ENCODE measurements around the gene PALD1. TPM values are rescaled to one million over a fixed set of nuclear protein-coding genes. Genes with fewer than 3 reads are reported as not detected.
"Not testable (repeated sequence)": the region's sequence is repeated elsewhere in the genome, so short reads cannot be mapped to it uniquely, and the experiment has no call there.

The PALD1 gene
- polyA plus RNA-seq, 4 donors: 10.5 to 13.3 (median 12.0) TPM

DNA sequence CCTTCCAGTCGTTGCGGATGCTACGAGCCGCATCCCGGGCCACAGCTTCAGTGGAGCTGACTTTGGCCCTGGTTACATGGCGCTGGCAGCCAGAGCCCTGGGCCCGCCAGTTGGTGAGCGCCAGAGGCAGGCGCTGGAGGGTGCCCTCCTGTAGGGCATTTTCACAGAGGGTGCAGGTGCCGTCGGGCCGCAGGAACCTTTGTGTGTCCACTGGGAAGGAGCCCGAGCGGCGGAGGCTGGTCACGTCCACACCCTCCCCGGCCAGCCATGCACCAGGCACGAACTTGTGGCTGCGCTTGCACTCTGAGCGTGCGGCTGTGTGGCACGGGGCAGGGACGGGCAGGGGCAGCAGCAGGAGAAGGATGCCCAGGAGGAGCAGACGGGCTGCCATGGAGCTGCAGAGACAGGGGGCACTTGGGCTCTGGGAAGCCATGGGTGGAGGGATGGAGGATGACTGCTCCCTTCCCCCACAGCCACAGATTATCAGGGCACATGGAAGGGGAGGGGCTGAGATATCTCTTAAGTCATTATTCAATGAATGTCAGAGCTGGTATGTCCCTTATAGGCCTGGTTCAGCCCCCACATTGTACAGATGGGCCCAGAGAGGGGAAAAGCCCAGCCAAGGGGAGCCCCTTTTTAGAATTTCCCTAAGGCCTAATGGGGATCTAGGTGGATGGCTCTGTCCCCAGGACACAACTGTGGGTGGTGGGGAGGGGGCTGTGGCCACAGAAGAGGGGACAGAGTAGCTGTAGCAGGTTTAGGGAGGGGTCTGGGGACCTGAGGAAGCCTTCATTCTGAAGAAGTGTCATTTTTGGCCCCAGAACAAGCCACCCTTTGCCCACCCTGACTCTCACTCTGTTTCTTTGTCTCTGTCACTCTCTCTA lies 122.2 kb downstream of the PALD1 start:
- DNase-seq (ENCODE audit: low read depth in 4 of 4, low spot score in 2 of 4): no peak

DNA sequence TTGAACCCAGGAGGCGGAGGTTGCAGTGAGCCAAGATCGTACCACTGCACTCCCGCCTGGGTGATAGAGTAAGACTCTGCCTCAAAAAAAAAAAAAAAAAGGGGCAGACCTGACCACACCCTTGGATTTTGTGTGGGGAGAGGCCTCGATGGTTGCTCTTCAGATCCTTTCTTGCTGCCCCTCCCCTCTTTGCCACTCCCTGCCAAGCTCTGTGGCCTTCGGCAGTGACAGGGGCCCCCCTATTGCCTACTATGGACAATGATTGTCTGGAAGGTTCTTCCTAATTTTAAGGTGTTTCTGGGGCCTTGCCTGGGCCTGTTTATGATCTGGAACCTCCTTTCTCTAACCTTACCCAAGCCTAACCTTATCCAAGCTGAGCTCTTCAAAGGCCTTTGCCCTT lies 123.2 kb downstream of the PALD1 start:
- no peak for DNase-seq (ENCODE audit: low read depth in 4 of 4, low spot score in 2 of 4)

DNA sequence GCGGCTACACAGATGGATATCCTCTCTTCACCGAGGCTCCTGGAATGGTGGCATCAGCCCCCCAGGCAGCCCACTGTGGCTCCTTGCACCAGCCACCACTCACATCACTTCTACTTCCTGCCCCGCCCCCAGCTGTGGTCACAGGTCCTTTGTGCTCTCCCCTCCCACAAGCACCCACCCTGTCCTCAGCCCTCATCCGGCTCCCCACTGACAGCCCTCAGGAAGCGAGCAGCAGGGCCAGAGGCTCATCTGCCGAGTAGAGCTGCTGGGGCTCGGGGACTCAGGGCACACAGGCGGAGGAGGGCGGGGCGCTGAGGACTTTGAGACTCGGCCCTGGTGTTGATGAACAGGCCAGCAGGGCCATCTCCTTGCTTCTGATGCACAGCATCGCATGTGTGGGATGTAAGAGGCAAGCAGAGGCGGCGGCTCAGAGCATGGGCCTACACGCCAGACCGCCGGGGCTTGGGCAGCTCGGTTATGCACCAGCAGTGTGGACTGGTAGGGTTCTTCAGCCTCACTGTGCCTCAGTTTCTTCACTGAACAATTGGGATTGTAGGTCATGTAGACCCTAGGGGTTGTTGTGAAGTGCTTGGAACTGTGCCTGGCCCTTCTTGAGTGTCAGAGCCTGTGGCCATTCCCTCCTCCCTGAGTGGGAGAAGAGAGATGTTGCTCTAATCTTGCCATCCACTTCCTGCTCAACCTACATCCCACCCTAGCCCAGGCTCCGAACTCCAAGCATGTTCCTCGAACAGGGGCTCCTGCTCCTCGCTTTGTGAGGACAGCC lies 124.3 kb downstream of the PALD1 start, which contains the start of gene PRF1:
Gene PRF1 (minus strand): TSS at position 77 of the 784 bp plus-strand sequence. CDS start 1,839 bp downstream, outside the sequence.
- no peak for DNase-seq (ENCODE audit: low read depth in 4 of 4, low spot score in 2 of 4)

DNA sequence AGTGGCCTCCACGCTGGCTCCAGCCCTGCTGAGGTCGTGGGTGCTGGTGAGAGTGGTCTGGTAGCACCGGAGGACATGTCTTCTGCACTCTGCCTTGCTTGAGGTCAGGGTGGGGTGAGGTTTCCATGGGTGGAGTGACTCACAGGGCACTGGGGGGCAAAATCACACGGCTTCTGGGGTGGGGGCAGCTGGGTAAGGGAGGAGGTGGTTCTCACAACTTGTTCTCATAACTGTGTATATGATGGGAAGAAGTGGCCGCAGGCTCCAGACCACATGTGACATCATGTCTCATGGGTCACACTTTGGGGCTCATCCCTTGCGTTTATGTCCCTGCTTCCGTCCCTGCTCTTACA lies 124.9 kb downstream of the PALD1 start:
- no peak for DNase-seq (ENCODE audit: low read depth in 4 of 4, low spot score in 2 of 4)

DNA sequence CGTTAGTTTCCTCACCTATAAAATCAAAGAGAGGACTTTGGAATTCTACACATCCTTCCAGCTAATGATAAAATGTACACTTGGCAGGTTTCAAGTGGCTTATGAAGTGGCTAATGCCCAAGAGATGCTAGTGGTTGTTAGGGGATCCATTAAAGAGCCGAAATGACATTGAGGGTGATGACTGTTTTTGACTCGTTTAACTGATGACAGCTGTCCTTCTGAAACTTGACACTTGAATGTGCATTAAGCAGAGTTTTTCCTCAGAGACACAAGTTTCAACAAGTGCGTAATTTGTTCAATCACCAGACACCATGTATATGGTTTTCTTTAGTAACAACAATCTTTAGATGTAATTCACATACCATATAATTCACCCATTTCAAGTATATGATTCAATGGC lies 125.5 kb downstream of the PALD1 start:
- DNase-seq (ENCODE audit: low read depth in 4 of 4, low spot score in 2 of 4): no peak

DNA sequence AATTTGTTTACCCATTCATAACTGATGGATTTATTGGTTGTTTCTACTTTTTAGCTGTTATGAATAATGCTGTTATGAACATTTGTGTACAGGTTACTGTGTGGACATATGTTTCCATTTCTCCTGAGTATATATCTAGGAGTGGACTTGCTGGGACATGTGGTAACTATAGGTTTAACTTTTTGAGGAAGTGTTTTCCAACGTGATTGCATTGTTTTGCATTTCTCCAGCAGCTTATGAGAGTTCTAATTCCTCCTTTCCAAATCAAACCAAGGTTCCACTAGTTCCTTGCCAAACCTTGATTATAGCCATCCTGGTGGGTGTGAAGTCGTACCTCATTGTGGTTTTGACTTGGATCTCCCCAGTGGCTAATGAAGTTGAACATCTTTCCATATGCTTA lies 126.6 kb downstream of the PALD1 start:
- DNase-seq (ENCODE audit: low read depth in 4 of 4, low spot score in 2 of 4): no peak

DNA sequence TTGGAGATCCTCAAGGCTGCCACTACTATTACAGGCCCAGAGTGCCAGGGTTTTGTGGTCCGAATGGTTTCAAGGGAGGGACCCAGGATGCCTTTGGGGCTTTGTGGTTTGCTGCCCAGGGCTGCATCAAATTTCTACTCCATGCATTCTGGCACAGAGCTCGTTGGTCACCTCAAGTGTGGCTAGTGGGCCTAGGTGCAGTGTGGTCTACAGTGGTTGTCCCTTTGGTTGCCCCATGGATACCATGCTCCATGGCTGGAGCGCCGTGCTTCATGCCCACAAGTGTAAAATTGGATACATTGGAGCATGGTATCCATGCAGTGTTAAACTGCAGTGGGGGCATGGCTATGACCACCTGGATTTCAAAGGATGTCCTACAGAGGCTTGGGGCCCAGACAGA lies 129.4 kb downstream of the PALD1 start:
- DNase-seq (ENCODE audit: low read depth in 4 of 4, low spot score in 2 of 4): no peak

DNA sequence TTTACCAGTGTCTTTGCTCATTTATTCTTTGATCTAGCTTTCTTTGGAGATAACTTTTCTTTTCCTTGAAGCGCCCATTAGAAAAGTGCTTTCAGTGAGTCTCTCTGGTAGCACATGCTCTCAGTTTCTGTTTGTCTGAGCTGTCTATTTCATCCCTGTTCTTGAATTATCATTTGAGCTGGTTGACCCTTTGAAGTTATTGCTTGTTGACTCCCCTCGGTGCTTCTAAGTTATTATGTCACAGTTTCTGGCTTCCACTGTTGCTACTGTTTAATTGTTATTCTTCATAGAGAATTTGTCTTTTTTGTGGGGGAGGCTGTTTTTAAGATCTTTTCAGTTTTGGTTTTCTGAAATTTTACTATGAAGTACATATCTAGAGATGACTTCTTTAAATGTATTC lies 135.4 kb downstream of the PALD1 start:
- DNase-seq (ENCODE audit: low read depth in 4 of 4, low spot score in 2 of 4): no peak

DNA sequence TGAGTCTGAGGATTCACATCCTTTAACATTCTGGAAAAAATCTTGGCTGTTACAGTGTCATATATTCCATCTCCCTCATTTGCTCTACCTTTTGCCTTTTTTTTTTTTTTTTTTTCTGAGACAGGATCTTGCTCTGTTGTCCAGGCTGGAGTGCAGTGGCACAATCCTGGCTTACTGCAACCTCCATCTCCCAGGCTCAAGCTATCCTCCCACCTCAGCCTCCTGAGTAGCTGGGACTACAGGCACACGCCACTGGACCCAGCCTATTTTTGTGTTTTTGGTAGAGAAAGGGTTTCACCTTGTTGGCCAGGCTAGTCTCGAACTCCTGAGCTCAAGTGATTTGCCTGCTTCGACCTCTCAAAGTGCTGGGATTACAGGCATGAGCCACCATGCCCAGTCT lies 135.8 kb downstream of the PALD1 start:
- DNase-seq (ENCODE audit: low read depth in 4 of 4, low spot score in 2 of 4): not testable (repeated sequence)

DNA sequence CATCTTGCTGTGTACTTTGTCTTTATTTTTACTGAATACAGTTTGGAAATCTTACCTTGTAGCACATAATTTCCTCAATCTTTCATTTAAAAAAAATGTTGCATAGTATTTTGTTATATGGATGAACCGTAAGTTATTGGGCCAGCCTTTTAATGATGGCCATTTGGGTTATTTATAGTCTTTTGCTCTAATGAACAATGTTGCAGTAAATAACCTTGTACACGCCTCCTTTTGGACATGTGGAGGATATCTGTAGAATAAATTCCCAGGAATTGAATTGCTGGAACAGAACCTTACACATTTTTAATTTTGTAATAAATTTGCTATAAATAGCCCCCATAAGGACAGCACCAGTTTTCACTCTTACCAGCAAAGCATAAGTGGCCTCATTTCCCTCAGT lies 136.6 kb downstream of the PALD1 start:
- no peak for DNase-seq (ENCODE audit: low read depth in 4 of 4, low spot score in 2 of 4)

DNA sequence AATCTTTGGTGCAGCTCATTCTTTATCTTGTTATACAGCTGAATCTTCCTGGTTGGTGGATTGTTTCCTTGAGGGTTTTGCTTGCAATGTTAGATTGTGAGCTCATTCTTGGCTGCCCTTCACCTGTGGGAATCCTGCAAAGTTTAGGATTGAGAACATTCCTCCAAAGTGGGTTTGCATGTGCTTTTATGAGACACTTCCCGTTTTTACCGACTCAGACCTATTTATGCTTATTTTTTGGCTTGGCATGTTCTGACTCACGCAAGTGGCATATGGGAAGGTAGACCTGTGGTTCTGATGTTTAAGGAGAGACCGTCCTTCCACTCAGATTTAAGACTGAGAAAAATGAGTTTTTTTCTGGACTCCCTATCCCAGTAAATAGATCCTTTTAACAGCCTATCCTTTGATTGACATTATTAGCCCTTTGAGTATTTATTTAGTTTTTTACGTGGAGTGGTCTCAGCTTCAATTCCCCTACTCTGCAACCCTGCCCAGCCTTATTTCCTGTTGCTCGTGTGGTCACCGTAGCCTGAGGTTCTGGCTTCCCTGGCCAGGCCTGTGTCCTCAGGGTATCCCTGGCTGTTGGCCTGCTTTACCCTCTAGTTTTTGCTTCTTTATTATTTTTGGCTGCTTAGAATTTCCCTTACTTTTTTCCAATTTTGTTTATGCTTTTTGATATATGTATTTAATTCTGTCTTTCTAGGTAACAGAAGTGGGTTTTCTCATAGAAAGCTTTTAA lies 137.4 kb downstream of the PALD1 start:
- DNase-seq (ENCODE audit: low read depth in 4 of 4, low spot score in 2 of 4): no peak

DNA sequence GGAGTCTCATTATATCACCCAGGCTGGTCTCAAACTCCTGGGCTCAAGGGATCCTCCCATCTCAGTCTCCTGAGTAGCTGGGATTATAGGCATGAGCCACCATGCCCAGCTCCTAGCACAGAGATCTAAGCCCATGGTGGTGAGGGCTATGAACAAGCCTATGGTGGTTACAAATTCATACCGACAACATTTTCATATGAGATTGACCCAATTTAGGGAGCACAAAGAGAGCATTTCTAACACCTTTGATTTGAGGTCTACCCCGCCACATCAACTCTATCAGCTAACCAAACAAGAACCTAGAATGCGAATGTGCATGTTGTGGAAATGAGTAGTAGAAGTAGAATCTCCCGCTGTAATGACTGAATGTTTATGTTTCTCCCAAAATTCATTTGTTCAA lies 138.2 kb downstream of the PALD1 start:
- DNase-seq (ENCODE audit: low read depth in 4 of 4, low spot score in 2 of 4): no peak

Other genes starting within 250 kb of the PALD1 start
- gene PPA1, start 245.3 kb upstream of the PALD1 start, polyA plus RNA-seq (ENCODE audit: insufficient read length in 4 of 4): 100 to 1,000 TPM in 1 of 4 donors, 10 to 100 TPM in 3; 75.7 to 101 (median 92.6) TPM
- gene NPFFR1, start 194.8 kb upstream of the PALD1 start, polyA plus RNA-seq (ENCODE audit: insufficient read length in 4 of 4): under 1 TPM; 0.10 to 0.22 (median 0.15) TPM
- gene LRRC20, start 96.1 kb upstream of the PALD1 start, polyA plus RNA-seq (ENCODE audit: insufficient read length in 4 of 4): 10 to 100 TPM in 3 of 4 donors, 1 to 10 TPM in 1; 8.4 to 12.4 (median 10.3) TPM
- gene EIF4EBP2, start 74.6 kb upstream of the PALD1 start, polyA plus RNA-seq (ENCODE audit: insufficient read length in 4 of 4): 10 to 100 TPM; 71.0 to 86.3 (median 80.1) TPM
- under 1 TPM; 0.13 to 0.61 (median 0.34) TPM for gene NODAL, start 37.1 kb upstream of the PALD1 start, polyA plus RNA-seq (ENCODE audit: insufficient read length in 4 of 4)
- gene PRF1, start 124.0 kb downstream of the PALD1 start, polyA plus RNA-seq (ENCODE audit: insufficient read length in 4 of 4): 1 to 10 TPM in 1 of 4 donors, under 1 TPM in 3; 0.33 to 1.1 (median 0.67) TPM
- gene ADAMTS14, start 193.7 kb downstream of the PALD1 start, polyA plus RNA-seq (ENCODE audit: insufficient read length in 4 of 4): 1 to 10 TPM in 3 of 4 donors, under 1 TPM in 1; 0.96 to 1.6 (median 1.4) TPM

Data from left renal cortex interstitium (tissue), 4 donors.